CD4-positive, alpha-beta T cell treated with Interleukin-6 at 100 ng/mL for 8 hours (primary cell): Measurements from ENCODE around the gene CLTC.

Experiments used
- DNase-seq: peaks from one replicate; pipeline ENCODE4 v3.0.0-alpha.2; 2020; ENCODE audit warnings: mixed read lengths, low spot score

Gene CLTC

GRCh38 chr17:59727817-59728533 lies 108.3 kb downstream of the CLTC start:
- DNase-seq = no peak

GRCh38 chr17:59730268-59730834 lies 110.7 kb downstream of the CLTC start:
- DNase-seq = no peak

- DNase-seq = no peak
These were observed 114.0 kb downstream of the CLTC start for GRCh38 chr17:59733697-59734096.

GRCh38 chr17:59734226-59734625 lies 114.5 kb downstream of the CLTC start:
- no peak for DNase-seq

GRCh38 chr17:59737324-59737723 lies 117.6 kb downstream of the CLTC start:
- DNase-seq = no peak

- no peak for DNase-seq
These were observed 124.1 kb downstream of the CLTC start for GRCh38 chr17:59743842-59744241.

- no peak for DNase-seq
These were observed 125.3 kb downstream of the CLTC start for GRCh38 chr17:59745040-59745439.
